Large intestine (tissue), 3 donors: ENCODE data around the gene GATAD2B. TPM values are rescaled to one million over a fixed set of nuclear protein-coding genes. Genes with fewer than 3 reads are reported as not detected.

Experiments used
- DNase-seq, 2 donors: peaks; one replicate each; pipeline versions ENCODE4 v3.0.0 to v3.0.0-alpha.2; 2013
- H3K27ac ChIP-seq: one replicate; pipeline ENCODE4 v1.5.1; 2013; ENCODE audit warnings: low read length
- H3K27me3 ChIP-seq: 2 replicates; pipeline ENCODE4 v1.6.1; 2013; ENCODE audit warnings: low read length; ENCODE audit not compliant: control insufficient read depth, insufficient read depth
- H3K36me3 ChIP-seq: 2 replicates; pipeline ENCODE4 v1.6.1; 2013; ENCODE audit warnings: low read length; ENCODE audit not compliant: control insufficient read depth, insufficient read depth
- H3K4me1 ChIP-seq: one replicate; pipeline ENCODE4 v1.6.1; 2013; ENCODE audit warnings: low read length; ENCODE audit not compliant: control insufficient read depth, insufficient read depth
- H3K4me3 ChIP-seq: one replicate; pipeline ENCODE4 v1.5.1; 2013; ENCODE audit warnings: low read length
- H3K9me3 ChIP-seq: one replicate; pipeline ENCODE4 v1.6.1; 2013; ENCODE audit warnings: mild to moderate bottlenecking, low read depth, low read length, moderate library complexity; ENCODE audit not compliant: control insufficient read depth
- WGBS: methylation state at CpG from one replicate; pipeline ENCODE4 v1.1.5; 2013; ENCODE audit warnings: low lambda C conversion rate; ENCODE audit not compliant: insufficient coverage; 5-methylcytosine and 5-hydroxymethylcytosine counted together
- polyA plus RNA-seq: library from polyadenylated mRNA; unstranded; fragments of 120-200 nt; gene quantifications from one replicate; pipeline ENCODE4 v1.2.1, GENCODE V29; 2013

Gene GATAD2B
- polyA plus RNA-seq, 1 donor = 13.5 TPM

DNA sequence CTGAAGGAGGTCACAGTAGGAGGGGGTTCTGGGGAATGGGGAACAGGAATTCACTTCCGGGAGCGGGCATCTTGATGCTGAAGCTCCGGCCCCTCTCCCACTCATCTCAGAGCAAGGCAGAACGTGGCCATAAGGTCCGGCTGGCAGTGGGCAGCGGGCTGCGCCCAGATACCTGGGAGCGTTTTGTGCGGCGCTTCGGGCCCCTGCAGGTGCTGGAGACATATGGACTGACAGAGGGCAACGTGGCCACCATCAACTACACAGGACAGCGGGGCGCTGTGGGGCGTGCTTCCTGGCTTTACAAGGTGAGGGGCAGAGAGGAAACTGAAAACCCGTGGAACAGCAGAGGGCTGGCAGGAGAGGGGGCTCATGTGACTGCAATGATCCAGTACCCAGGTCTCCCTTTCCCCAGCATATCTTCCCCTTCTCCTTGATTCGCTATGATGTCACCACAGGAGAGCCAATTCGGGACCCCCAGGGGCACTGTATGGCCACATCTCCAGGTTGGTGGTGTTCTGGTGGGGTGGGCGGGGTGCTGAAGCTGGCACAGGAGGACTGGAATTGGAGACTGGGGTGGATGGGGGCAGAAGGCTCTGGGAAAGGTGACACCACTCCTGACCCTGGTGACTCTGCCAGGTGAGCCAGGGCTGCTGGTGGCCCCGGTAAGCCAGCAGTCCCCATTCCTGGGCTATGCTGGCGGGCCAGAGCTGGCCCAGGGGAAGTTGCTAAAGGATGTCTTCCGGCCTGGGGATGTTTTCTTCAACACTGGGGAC lies 144.5 kb downstream of the GATAD2B start:
- WGBS = no CpG with 5 or more reads among the region's 22 CpGs

GRCh38 chr1:153777648-153778047 lies 145.1 kb downstream of the GATAD2B start:
- Histone ChIP-seq H3K27ac (no peak overlapping the region), H3K4me3 (no peak overlapping the region), H3K36me3 (peaks cover 21% of the 10 kb centered on the region), H3K4me1 (peaks cover 17% of the 10 kb centered on the region), H3K27me3 (no peaks in the 10 kb centered on the region), H3K9me3 (no peaks in the 10 kb centered on the region)
- WGBS = 100% methylated on average over 1 of the region's 7 CpGs
- no peak for DNase-seq

More for the DNA sequence above, 144.5 kb downstream of the GATAD2B start:
- Histone ChIP-seq H3K9me3 (no peaks in the 10 kb centered on the region), H3K4me3 (no peak overlapping the region), H3K36me3 (peaks cover 15% of the 10 kb centered on the region), H3K4me1 (peaks cover 20% of the 10 kb centered on the region), H3K27me3 (no peaks in the 10 kb centered on the region), H3K27ac (no peak overlapping the region)
- DNase-seq = no peak

DNA sequence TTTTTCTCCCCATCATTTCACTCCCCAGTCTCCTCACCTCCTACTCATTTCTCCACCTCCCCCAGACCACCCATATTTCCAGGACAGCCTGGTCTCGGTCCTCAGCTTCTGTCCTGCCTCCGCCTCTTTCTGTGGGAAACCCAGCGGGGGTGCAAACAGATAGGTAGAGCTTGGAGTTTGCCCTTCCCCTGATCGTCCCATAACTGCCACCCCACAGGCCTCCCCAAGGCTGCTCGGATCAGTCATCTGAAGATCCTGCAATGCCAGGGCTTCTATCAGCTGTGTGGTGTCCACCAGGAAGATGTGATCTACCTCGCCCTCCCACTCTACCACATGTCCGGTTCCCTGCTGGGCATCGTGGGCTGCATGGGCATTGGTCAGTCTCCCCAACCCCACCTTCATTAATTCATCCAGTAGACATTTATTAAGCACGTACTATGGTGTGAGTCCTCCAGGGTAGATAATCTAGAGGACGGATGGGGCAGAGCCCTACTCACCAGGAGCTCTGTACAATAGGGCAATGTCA lies 145.9 kb downstream of the GATAD2B start:
- H3K27ac ChIP-seq = no peak overlapping the region
- no peak for DNase-seq
- peaks cover 29% of the 10 kb centered on the region for H3K36me3 ChIP-seq
- no CpG with 5 or more reads among the region's 10 CpGs for WGBS
- no peaks in the 10 kb centered on the region for H3K9me3 ChIP-seq
- H3K4me1 ChIP-seq = peaks cover 17% of the 10 kb centered on the region
- no peak overlapping the region for H3K4me3 ChIP-seq
- H3K27me3 ChIP-seq = no peaks in the 10 kb centered on the region

- peak overlapping the region; percentile 80 for H3K27ac ChIP-seq
- no peaks in the 10 kb centered on the region for H3K27me3 ChIP-seq
- DNase-seq = no peak
- H3K4me3 ChIP-seq = peak overlapping the region; percentile 72
- H3K9me3 ChIP-seq = no peaks in the 10 kb centered on the region
- no CpG with 5 or more reads among the region's 10 CpGs for WGBS
- peaks cover 17% of the 10 kb centered on the region for H3K4me1 ChIP-seq
- H3K36me3 ChIP-seq = peaks cover 34% of the 10 kb centered on the region
Measured at GRCh38 chr1:153776352-153776751, 146.4 kb downstream of the GATAD2B start.

- H3K4me1 ChIP-seq = peaks cover 17% of the 10 kb centered on the region
- H3K9me3 ChIP-seq = no peaks in the 10 kb centered on the region
- H3K27me3 ChIP-seq = no peaks in the 10 kb centered on the region
- H3K4me3 ChIP-seq = peak overlapping the region; percentile 72
- no CpG with 5 or more reads among the region's 83 CpGs for WGBS
- DNase-seq = peak; percentile 73 to 85
- H3K36me3 ChIP-seq = peaks cover 40% of the 10 kb centered on the region
- H3K27ac ChIP-seq = peak overlapping the region; percentile 80
Measured at GRCh38 chr1:153775458-153776327, 147.1 kb downstream of the GATAD2B start.

DNA sequence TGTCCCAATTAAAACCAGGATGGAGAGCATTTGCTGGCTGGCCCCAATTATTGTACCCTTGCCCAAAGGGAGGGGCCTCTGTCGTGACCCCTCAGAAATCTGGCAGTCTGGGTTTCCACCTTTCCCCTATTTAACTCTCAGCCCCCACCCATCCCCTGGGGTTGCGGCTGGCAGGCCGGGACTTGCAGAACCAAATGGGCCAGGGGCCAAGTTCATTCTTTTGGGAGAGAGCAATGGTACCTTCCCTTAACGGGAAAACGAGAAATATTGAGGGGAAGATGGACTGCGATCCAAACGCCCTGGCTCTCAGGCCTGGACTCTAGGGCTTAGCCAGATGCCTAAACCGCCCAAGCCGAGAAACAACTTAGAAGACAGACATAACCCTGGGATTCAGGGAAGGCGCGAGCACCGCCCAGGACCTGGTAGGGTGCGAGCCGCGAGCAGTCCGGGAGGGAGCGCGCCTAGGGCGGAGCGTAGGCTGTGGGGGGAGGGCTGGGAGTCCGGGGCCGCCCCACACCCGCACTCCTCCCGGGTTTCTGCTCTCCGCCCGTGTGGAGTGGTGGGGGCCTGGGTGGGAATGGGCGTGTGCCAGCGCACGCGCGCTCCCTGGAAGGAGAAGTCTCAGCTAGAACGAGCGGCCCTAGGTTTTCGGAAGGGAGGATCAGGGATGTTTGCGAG lies 147.9 kb downstream of the GATAD2B start, which contains the start of gene SLC27A3:
TSS of gene SLC27A3 (plus strand) at position 628 of the 678 bp plus-strand sequence. CDS start 91 bp downstream, outside the sequence.
- peak within 1 kb of the TSS; percentile 80 for H3K27ac ChIP-seq
- H3K4me1 ChIP-seq = peaks cover 17% of the 10 kb centered on the region
- peak within 1 kb of the TSS; percentile 72 for H3K4me3 ChIP-seq
- WGBS = no CpG with 5 or more reads among the region's 35 CpGs
- H3K27me3 ChIP-seq = no peaks in the 10 kb centered on the region
- peak in 1 of 2 donors; percentile 79 for DNase-seq
- H3K36me3 ChIP-seq = peaks cover 47% of the 10 kb centered on the region
- H3K9me3 ChIP-seq = no peaks in the 10 kb centered on the region

GRCh38 chr1:153774026-153774595 lies 148.7 kb downstream of the GATAD2B start:
- H3K4me3 ChIP-seq = no peak overlapping the region
- peaks cover 21% of the 10 kb centered on the region for H3K4me1 ChIP-seq
- H3K27me3 ChIP-seq = no peaks in the 10 kb centered on the region
- peaks cover 51% of the 10 kb centered on the region for H3K36me3 ChIP-seq
- H3K9me3 ChIP-seq = no peaks in the 10 kb centered on the region
- H3K27ac ChIP-seq = no peak overlapping the region
- WGBS = 67% methylated on average over 1 of the region's 8 CpGs
- no peak for DNase-seq

DNA sequence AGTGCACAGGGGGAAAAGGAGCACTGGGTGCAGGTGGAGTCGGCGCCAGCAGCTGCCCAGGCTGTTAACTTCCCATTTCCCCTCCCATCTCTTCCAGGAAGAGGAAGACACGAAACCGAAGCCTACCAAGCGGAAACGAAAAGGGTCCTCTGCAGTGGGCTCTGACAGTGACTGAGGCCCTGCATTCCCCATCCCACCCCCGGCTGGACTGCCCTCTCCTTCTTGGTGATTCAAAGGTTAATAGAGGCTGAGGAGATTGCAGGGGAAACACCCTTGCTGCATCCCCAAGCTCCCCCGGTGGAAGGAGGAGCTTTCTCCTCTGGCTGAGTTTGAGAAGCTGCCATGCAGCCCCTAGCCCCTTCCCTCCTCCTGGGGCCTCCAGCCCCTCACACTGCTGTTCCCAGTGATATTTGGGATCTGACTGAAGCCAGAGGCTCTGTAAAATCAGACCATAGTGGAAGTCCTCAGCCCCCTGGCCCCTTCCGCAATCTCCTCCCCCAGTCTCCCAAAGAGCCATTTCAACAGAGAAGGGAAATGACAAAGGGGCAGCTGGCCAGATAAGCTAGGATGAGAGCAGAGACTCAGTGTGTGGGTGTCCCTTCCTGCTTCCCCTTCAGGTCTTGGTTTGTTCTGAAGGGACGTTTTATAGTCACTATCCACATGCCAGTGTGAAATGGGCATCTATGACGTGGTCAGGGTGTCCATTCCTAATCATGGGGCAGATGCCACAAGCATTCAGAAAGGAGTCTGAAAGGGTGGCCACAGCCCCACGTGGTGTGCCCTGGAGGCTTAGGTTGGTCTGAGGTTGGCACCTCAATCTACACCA lies 149.5 kb downstream of the GATAD2B start:
- Histone ChIP-seq H3K27ac (no peak overlapping the region), H3K36me3 (peaks cover 50% of the 10 kb centered on the region), H3K4me1 (peaks cover 28% of the 10 kb centered on the region), H3K4me3 (no peak overlapping the region), H3K27me3 (no peaks in the 10 kb centered on the region), H3K9me3 (no peaks in the 10 kb centered on the region)
- no peak for DNase-seq
- WGBS = no CpG with 5 or more reads among the region's 12 CpGs

DNA sequence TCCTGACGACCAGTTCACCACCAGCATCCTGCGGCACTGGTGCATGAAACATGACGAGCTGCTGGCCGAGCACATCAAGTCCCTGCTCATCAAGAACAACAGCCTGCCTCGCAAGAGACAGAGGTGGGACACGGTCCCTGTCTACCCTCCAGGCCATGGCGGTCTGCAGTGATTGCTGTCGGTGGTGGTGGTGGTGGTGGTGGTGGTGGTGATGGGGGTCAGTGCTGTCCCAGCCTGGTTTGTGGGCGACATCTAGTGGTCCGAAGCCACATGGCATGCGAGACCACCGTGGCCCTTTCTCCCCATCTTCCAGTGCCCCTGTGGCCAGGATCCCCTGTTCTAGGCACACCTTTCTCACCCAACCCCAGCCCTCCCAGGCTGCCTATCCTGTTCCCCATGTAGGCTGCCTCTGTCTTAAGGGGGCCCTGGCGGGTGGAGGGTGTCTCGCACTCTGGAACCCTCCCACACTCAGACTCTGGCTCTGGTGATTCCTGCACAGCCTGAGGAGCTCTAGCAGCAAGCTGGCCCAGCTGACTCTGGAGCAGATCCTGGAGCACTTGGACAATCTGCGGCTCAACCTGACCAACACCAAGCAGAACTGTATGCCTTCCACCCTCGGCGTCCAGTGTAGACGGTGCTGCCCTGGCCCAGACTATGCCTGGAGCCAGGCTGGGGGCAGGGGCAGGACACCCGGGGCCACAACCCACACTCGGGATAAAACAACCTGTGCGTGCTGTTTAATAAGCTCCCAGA lies 150.8 kb downstream of the GATAD2B start:
- no peak for DNase-seq
- Histone ChIP-seq H3K27ac (no peak overlapping the region), H3K27me3 (no peaks in the 10 kb centered on the region), H3K9me3 (no peaks in the 10 kb centered on the region), H3K36me3 (peaks cover 61% of the 10 kb centered on the region), H3K4me1 (peaks cover 39% of the 10 kb centered on the region), H3K4me3 (no peak overlapping the region)
- no CpG with 5 or more reads among the region's 21 CpGs for WGBS
